NOMO-1 treated with DMSO at 0.1 percent for 48 hours (cell line): Measurements from ENCODE around the gene RAB13.
"Not testable (repeated sequence)": the region's sequence is repeated elsewhere in the genome, so short reads cannot be mapped to it uniquely, and the experiment has no call there.

Source experiments
- DNase-seq: peaks from one replicate; lab custom pipeline; 2025; ENCODE audit not compliant: unreplicated experiment; lab: John Stamatoyannopoulos, UW

RAB13 gene

GRCh38 chr1:153985941-153986761 lies at the start of gene RAB13:
TSS of gene RAB13 (minus strand) at chr1:153986339. CDS start at chr1:153986236, 103 bp downstream.
- DNase-seq = peak; percentile 38

- not testable (repeated sequence) for DNase-seq
Observed at GRCh38 chr1:154033697-154034096, 47.6 kb upstream of the RAB13 start.

- DNase-seq = no peak
Observed at GRCh38 chr1:154019940-154020339, 33.8 kb upstream of the RAB13 start.

- DNase-seq = no peak
Observed at GRCh38 chr1:154019269-154019668, 33.1 kb upstream of the RAB13 start.

GRCh38 chr1:154014154-154014907 lies 28.2 kb upstream of the RAB13 start:
- DNase-seq = peak; percentile 68

- DNase-seq = not testable (repeated sequence)
Observed at GRCh38 chr1:154012543-154012942, 26.4 kb upstream of the RAB13 start.

GRCh38 chr1:154012129-154012528 lies 26.0 kb upstream of the RAB13 start:
- no peak for DNase-seq

- no peak for DNase-seq
Observed at GRCh38 chr1:154006136-154006535, 20.0 kb upstream of the RAB13 start.

- no peak for DNase-seq
Observed at GRCh38 chr1:154000420-154000819, 14.3 kb upstream of the RAB13 start.

GRCh38 chr1:153996882-153997281 lies 10.7 kb upstream of the RAB13 start:
- not testable (repeated sequence) for DNase-seq

GRCh38 chr1:153995640-153996039 lies 9.5 kb upstream of the RAB13 start:
- no peak for DNase-seq

GRCh38 chr1:153995202-153995601 lies 9.1 kb upstream of the RAB13 start:
- DNase-seq = no peak

- no peak for DNase-seq
Observed at GRCh38 chr1:153991806-153992205, 5.7 kb upstream of the RAB13 start.

- DNase-seq = no peak
Observed at GRCh38 chr1:153991151-153991630, 5.1 kb upstream of the RAB13 start.

- peak; percentile 98 for DNase-seq
Observed at GRCh38 chr1:153990468-153991150, 4.5 kb upstream of the RAB13 start, which contains the start of gene RPS27. TSS of gene RPS27 (plus strand) at chr1:153990762. CDS start at chr1:153990797, 35 bp downstream.

- DNase-seq = no peak
Observed at GRCh38 chr1:153987621-153988020, 1.5 kb upstream of the RAB13 start.

- no peak for DNase-seq
Observed at GRCh38 chr1:153985341-153985912, 712 bp downstream of the RAB13 start.

GRCh38 chr1:153984123-153984894 lies 1.8 kb downstream of the RAB13 start:
- no peak for DNase-seq

- DNase-seq = not testable (repeated sequence)
Observed at GRCh38 chr1:153981735-153982134, 4.4 kb downstream of the RAB13 start.

GRCh38 chr1:153979091-153979490 lies 7.0 kb downstream of the RAB13 start:
- not testable (repeated sequence) for DNase-seq
